ENCODE measurements around the gene RBP2. TPM values are rescaled to one million over a fixed set of nuclear protein-coding genes. Genes with fewer than 3 reads are reported as not detected.
A peak's percentile ranks its signal among the peaks of the same experiment; 100 is the strongest.

The RBP2 gene
- total RNA-seq: not detected

DNA sequence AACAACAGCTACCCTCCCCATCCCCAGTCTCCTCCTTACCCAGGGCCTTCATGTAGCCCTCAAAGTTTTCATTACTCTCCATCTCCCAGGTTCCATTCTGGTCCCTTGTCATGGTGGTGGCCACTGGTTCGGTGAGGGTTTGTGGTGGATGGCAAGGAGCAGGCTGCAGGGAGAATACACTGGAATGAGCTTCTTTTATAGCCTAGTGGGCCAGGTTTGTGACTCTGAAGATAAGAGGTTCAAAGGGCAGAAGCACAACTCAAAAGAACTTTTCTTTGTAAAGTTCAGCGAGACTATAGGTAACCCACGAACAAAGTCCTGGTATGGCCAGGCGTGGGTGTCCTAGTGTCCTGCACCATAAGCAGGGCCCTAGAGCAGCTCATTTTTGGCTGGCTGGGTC is at the start of gene RBP2:
Gene RBP2, minus strand, starts transcription at position 169 of the 400 bp plus-strand sequence. Its CDS starts 57 bp downstream, at position 112.
- H3K9me3 Mint-ChIP-seq: no peaks in the 10 kb centered on the region

DNA sequence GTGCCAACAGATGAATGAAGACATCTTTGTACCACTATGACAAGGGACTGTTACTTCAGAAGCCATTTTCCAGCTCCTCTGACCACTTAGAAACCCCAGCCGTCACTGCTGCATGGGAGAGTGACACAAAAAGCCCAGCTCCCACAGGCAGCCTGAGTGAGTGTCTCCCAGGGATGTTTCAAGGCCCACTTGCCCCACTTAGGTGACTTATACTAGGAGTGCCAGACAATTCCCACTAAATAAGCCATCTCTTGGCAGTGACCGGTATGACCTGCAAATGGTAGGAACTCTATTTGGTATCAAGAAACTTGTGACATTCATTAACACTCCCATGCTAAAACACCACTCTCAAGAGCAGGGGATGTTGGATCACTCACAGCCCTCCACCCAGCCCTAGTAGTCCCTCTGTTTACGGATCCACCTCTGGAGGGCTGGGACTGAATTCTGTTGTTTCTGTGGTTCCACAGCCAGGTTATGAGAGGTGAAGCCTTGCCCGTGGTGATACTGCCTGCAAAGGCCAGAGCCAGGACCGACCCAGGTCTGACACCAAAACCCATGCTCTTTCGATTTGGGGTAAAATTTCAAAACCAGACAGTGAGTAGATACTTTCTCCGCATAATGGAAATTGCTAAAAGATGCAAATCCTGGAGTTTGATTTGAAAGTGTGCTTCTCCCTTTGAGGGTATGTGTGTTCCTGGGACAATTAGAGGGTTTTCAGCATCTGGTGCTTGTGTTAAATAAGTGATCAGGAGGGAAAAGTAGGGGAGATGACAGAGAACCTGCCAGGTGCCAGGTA is 48.7 kb upstream of the RBP2 start:
- Mint-ChIP-seq H3K4me1 (no peaks in the 10 kb centered on the region), H3K27me3 (no peaks in the 10 kb centered on the region), H3K9me3 (no peaks in the 10 kb centered on the region), H3K27ac (no peak overlapping the region), H3K4me3 (no peak overlapping the region), H3K36me3 (no peaks in the 10 kb centered on the region)
- no peak for DNase-seq

More for the DNA sequence above, at the start of gene RBP2:
- DNase-seq: no peak
- no peaks in the 10 kb centered on the region for H3K4me1 Mint-ChIP-seq
- no peaks in the 10 kb centered on the region for H3K27me3 Mint-ChIP-seq
- H3K36me3 Mint-ChIP-seq: no peaks in the 10 kb centered on the region
- no peak within 1 kb of the TSS for H3K4me3 Mint-ChIP-seq
- H3K27ac Mint-ChIP-seq: no peak within 1 kb of the TSS

- Mint-ChIP-seq H3K27me3 (no peaks in the 10 kb centered on the region), H3K4me1 (no peaks in the 10 kb centered on the region), H3K36me3 (no peaks in the 10 kb centered on the region), H3K9me3 (no peaks in the 10 kb centered on the region), H3K27ac (no peak overlapping the region), H3K4me3 (no peak overlapping the region)
- no peak for DNase-seq
These were observed 47.4 kb upstream of the RBP2 start for GRCh38 chr3:139523718-139524117.

GRCh38 chr3:139523166-139523565 is 46.9 kb upstream of the RBP2 start:
- H3K9me3 Mint-ChIP-seq: no peaks in the 10 kb centered on the region
- no peak for DNase-seq
- H3K27ac Mint-ChIP-seq: no peak overlapping the region
- H3K36me3 Mint-ChIP-seq: no peaks in the 10 kb centered on the region
- H3K4me3 Mint-ChIP-seq: no peak overlapping the region
- no peaks in the 10 kb centered on the region for H3K27me3 Mint-ChIP-seq
- H3K4me1 Mint-ChIP-seq: no peaks in the 10 kb centered on the region

GRCh38 chr3:139522421-139522820 is 46.1 kb upstream of the RBP2 start:
- H3K27ac Mint-ChIP-seq: no peak overlapping the region
- DNase-seq: no peak
- H3K27me3 Mint-ChIP-seq: no peaks in the 10 kb centered on the region
- H3K4me1 Mint-ChIP-seq: no peaks in the 10 kb centered on the region
- H3K4me3 Mint-ChIP-seq: no peak overlapping the region
- H3K9me3 Mint-ChIP-seq: no peaks in the 10 kb centered on the region
- H3K36me3 Mint-ChIP-seq: no peaks in the 10 kb centered on the region

- no peaks in the 10 kb centered on the region for H3K4me1 Mint-ChIP-seq
- no peaks in the 10 kb centered on the region for H3K36me3 Mint-ChIP-seq
- H3K4me3 Mint-ChIP-seq: no peak overlapping the region
- no peaks in the 10 kb centered on the region for H3K27me3 Mint-ChIP-seq
- no peak for DNase-seq
- no peaks in the 10 kb centered on the region for H3K9me3 Mint-ChIP-seq
- no peak overlapping the region for H3K27ac Mint-ChIP-seq
These were observed 45.5 kb upstream of the RBP2 start for GRCh38 chr3:139521816-139522215.

DNA sequence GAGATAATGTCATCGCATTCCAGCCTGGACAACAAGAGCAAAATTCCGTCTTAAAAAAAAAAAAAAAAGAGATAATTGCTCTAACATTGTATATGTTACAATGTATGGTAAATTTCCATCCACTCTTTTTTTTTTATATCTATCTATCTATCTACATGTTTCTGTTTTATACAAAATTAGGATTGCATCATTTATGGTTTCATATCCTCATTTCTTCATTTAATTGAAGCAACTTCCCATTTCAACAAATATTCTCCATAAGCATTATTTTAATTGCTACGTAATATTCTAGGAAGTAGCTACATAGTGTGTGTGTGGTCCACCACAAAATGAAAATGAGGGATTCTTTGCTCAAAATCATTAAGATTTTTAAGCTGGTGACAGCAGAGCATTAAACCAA is 44.8 kb upstream of the RBP2 start:
- H3K36me3 Mint-ChIP-seq: no peaks in the 10 kb centered on the region
- no peak for DNase-seq
- no peaks in the 10 kb centered on the region for H3K27me3 Mint-ChIP-seq
- no peak overlapping the region for H3K27ac Mint-ChIP-seq
- no peaks in the 10 kb centered on the region for H3K9me3 Mint-ChIP-seq
- H3K4me1 Mint-ChIP-seq: no peaks in the 10 kb centered on the region
- H3K4me3 Mint-ChIP-seq: no peak overlapping the region

GRCh38 chr3:139519998-139520737 is 43.9 kb upstream of the RBP2 start:
- peak; percentile 43 for DNase-seq
- H3K36me3 Mint-ChIP-seq: no peaks in the 10 kb centered on the region
- no peaks in the 10 kb centered on the region for H3K9me3 Mint-ChIP-seq
- no peak overlapping the region for H3K4me3 Mint-ChIP-seq
- H3K27ac Mint-ChIP-seq: no peak overlapping the region
- H3K27me3 Mint-ChIP-seq: no peaks in the 10 kb centered on the region
- no peaks in the 10 kb centered on the region for H3K4me1 Mint-ChIP-seq

GRCh38 chr3:139518926-139519842 is 42.9 kb upstream of the RBP2 start:
- H3K4me3 Mint-ChIP-seq: no peak overlapping the region
- no peaks in the 10 kb centered on the region for H3K36me3 Mint-ChIP-seq
- H3K27ac Mint-ChIP-seq: no peak overlapping the region
- H3K27me3 Mint-ChIP-seq: no peaks in the 10 kb centered on the region
- H3K9me3 Mint-ChIP-seq: no peaks in the 10 kb centered on the region
- no peak for DNase-seq
- no peaks in the 10 kb centered on the region for H3K4me1 Mint-ChIP-seq

- no peak overlapping the region for H3K4me3 Mint-ChIP-seq
- no peak overlapping the region for H3K27ac Mint-ChIP-seq
- H3K4me1 Mint-ChIP-seq: no peaks in the 10 kb centered on the region
- no peak for DNase-seq
- H3K9me3 Mint-ChIP-seq: no peaks in the 10 kb centered on the region
- H3K36me3 Mint-ChIP-seq: no peaks in the 10 kb centered on the region
- H3K27me3 Mint-ChIP-seq: no peaks in the 10 kb centered on the region
These were observed 42.0 kb upstream of the RBP2 start for GRCh38 chr3:139518306-139518705.

GRCh38 chr3:139517321-139518065 is 41.2 kb upstream of the RBP2 start:
- no peaks in the 10 kb centered on the region for H3K27me3 Mint-ChIP-seq
- H3K4me3 Mint-ChIP-seq: no peak overlapping the region
- H3K27ac Mint-ChIP-seq: no peak overlapping the region
- DNase-seq: no peak
- H3K36me3 Mint-ChIP-seq: no peaks in the 10 kb centered on the region
- H3K9me3 Mint-ChIP-seq: no peaks in the 10 kb centered on the region
- H3K4me1 Mint-ChIP-seq: no peaks in the 10 kb centered on the region

DNA sequence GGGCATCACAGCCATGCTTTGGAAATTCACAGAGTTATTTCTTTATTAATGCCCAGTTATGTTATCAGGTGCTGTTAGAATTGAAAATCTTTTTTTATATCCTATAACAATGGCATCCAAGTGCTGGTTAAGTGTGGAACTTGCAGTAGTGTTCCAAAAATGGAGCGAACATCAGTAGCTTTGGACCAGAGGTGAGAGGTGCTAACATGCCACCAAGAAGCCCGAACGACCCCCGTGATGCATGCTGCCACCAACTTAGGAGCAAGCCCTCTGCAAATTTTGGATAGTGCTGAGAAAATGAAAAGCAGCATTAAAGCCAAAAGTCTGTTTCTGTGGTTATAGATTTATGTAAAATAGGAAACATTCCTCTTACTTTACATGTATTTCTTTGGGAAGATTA is 38.4 kb upstream of the RBP2 start:
- no peak for DNase-seq
- no peaks in the 10 kb centered on the region for H3K4me1 Mint-ChIP-seq
- H3K27me3 Mint-ChIP-seq: no peaks in the 10 kb centered on the region
- no peaks in the 10 kb centered on the region for H3K36me3 Mint-ChIP-seq
- H3K27ac Mint-ChIP-seq: no peak overlapping the region
- no peaks in the 10 kb centered on the region for H3K9me3 Mint-ChIP-seq
- H3K4me3 Mint-ChIP-seq: no peak overlapping the region

DNA sequence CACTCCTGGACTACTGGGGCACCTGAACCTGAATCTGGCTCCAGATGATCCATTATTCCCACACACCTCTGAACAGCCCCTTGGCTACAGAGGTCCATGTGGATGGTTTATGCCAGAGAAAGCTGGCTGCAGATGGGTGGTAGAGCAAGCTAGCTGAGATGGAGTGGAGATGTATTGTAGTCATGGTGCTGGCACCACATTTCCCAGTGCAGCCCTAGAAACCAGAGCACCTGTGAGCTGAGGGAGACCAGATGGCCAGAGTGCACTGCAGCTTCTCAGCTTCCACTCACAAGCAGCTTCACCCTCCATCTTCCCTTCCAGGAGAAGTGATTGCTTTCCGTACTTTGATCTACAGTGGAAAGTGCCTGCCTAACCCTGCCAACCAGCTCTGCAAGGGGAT is 33.3 kb upstream of the RBP2 start:
- Mint-ChIP-seq H3K9me3 (no peaks in the 10 kb centered on the region), H3K4me3 (no peak overlapping the region), H3K27ac (no peak overlapping the region), H3K4me1 (no peaks in the 10 kb centered on the region), H3K27me3 (no peaks in the 10 kb centered on the region), H3K36me3 (no peaks in the 10 kb centered on the region)
- no peak for DNase-seq

- Mint-ChIP-seq H3K27ac (no peak overlapping the region), H3K9me3 (no peaks in the 10 kb centered on the region), H3K27me3 (no peaks in the 10 kb centered on the region), H3K4me1 (no peaks in the 10 kb centered on the region), H3K36me3 (no peaks in the 10 kb centered on the region), H3K4me3 (no peak overlapping the region)
- no peak for DNase-seq
These were observed 30.4 kb upstream of the RBP2 start for GRCh38 chr3:139506766-139507165.

Data from activated naive CD8-positive, alpha-beta T cell treated with anti-CD3 and anti-CD28 coated beads for 36 hours (primary cell).